ENCODE results near the gene TMC6.
"Not testable (repeated sequence)": the region's sequence is repeated elsewhere in the genome, so short reads cannot be mapped to it uniquely, and the experiment has no call there.

Gene TMC6

DNA sequence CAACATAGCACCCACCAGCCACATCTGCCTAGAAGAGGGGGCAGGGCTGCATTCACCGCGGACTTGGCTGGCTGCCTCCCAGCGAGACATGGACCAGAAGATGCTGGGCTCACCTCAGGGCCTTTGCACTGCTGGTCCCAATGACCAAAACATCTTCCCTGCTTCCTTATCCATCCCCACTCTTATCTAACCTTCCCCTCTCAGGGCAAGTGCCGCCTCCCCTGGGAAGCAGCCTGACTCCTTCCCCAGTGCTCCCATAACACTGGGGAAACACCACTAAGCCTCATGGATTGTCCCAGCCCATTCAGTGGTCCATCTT is 5.7 kb downstream of the TMC6 start:
- DNase-seq = no peak

DNA sequence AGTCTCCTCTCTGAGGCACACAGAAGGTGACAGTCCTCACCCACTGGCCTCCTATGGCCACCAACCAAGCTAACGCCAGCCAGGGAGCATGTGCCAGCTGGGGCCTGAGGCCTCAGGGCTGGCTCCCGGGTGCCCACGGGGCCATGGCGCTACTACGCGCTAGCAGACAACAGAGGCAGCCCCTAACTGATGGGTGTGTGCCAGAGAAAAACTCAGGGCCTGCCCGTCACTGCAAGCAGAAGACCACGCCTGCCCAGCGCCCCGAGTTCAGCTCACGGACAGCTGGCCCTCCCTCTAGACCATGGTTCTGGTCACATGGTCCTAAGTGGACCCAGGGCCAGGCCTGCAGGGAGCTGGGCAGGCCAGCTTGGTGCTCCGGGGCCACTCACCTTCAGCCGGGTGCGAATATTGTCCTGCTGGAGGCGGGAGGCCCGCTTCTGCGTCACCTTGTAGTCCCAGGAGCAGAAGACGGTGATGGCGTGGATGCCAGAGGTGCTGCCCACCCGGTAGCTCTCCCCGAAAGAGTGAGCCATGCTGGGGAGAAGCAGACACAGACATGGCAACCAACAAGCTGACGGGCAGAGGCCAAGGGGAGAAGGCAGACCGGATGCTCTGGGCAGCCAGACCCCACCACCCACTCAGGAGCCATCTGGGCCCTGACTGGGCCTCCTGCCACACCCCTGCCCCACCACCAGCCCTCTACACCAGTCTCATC is 6.2 kb downstream of the TMC6 start:
- DNase-seq = no peak

DNA sequence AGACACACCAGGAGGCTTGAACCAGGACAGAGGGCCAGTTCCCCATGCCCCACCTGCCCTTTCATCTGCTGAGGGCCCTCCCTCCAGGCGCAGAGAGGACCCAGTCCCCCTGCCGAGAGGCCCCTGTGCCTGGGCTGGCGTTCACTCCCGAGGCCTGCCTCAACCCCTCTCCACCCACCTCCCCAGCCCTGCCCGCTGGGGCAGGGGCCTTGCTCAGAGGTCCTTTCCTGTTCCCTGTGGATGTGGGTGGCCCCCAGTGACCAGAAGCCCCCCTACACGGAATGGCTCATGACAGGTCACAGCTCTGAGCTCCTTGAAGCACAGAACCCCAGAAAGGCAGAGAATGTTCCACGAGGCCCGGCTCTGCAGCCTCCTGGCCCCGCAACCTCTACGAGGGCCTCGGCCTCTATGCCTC is 6.7 kb downstream of the TMC6 start:
- no peak for DNase-seq

DNA sequence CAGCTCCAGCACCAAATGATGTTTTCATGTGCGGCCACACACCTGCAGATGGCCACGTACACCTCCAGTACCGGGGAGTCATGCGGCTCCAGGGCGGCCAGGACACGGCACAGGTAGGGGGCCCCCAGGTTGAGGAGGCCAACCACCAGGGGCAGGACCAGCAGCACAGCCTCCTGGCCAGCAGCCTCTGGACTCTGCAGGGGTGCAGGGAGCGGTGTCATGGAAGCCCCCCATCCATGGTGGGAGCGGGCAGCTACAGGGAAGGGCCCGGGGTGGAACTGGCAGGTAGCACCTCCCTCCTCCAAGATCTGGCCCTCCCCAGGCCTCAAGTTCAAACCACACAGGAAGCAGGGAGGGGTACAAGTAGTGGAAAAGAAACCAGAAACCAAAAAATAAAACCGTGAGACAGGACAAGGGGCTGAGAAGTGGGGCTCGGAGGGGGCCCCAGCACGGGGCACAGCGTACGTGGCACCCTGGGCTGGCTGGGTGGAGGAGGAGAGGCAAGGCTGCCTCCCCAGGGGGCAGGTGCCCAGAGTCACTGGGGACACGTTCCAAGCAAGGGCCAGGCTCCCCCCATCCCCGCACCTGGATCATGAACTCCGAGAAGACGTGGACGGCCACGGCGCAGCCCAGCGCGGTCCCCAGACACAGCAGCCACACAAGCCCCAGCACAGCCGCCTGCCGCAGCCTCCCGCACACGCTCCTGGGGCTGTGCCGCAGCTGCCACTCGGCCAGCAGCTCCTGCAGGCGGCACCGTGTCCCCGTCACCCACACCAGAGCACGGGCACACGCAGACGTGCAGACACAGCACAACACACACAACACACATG is 7.4 kb downstream of the TMC6 start:
- DNase-seq = no peak

DNA sequence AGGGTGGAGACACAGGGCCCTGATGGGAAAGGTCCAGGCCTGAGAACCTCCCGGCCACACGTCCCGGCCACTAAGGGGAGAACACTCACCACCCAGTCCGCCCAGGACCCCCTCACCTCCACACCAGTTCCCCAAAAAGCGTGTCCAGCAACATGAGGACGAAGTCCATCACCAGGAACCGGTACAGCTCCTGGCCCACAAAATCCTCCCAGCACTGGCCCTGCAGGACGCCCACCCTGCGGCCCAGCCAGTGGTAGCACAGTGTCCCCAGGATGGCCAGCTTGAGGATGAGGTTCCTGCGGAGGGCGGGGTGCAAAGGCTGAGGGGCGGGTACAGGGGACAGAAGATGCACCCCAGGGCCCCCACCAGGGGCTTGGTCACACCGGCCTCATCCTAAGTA is 8.0 kb downstream of the TMC6 start:
- no peak for DNase-seq

DNA sequence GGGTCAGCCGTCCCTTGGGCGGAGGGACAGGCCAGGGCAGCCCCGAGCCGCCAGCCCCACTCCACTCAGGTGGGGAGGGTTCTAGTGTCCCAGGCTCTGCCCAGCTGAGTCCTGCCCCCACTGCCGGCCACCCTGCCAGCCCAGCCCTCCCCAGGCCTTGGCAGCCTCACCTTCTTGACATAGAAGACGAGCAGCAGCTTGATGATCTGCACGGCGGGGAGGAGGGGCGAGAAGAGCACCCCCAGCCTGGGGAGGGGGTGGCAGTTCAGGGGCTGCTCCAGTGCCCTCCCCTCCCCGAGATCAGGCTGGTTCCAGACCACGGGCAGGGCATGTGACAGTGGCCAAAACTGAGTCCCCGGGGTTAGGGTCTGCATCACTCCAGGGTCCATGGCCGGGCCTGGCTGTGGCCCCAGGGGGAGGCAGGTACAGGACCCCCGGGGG is 9.7 kb downstream of the TMC6 start:
- no peak for DNase-seq

DNA sequence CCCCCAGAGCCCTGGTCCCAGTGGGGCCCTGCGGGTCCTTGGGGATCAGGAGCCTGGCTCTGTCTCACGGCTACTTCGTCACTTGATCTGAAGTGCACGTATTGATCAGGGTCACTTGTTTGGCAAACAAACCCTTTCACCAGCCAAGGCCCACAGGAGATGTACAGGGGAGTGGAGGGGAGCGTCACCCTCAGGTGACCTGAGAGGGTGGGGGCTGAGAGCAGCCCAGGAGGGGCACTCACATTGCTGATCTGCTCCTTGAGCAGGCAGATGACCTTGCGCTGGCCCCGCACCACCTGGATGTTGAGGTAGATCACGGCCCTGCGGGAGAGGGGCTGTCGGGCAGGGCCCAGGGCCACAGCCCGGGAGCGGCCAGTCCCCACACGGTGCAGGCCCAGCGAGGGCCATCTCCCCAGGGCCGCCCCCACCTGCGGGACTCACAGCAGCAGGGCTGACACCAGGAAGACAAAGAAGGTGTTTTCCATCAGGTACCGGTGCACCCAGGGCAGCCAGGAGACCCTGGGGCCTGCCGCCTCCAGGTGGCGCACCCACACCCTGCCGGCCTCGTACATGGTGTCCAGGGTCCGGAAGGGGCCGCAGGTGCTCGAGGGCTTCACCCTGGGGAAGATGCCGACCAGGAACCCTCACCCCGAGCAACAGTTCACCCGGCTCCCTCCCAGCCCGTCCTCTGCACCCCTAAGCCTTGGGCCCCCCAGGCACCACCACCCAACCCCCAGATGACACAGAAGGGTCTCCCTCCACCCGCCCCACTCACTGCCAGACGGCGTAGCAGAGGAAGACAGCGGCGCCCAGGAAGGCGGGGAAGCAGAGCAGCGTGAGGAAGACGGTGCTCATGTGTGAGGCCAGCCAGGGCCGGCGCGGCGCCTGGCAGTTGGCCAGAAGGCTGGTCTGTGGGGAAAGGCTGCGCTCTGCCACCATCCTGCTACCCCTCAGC is 11.3 kb downstream of the TMC6 start:
- DNase-seq = no peak

DNA sequence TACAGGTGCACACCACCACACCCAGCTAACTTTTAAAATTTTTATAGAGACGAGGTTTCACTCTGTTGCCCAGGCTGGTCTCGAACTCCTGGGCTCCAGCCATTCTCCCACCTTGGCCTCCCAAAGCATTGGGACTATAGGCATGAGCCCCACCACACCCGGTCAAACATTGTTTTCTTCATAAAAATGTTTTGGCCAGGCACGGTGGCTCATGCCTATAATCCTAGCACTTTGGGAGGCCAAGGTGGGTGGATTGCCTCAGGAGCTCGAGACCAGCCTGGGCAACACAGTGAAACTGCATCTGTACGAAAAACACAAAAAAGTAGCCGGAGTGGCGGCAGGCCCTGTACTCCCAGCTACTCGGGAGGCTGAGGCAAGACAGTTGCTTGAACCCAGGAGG is 12.1 kb downstream of the TMC6 start:
- DNase-seq = no peak

DNA sequence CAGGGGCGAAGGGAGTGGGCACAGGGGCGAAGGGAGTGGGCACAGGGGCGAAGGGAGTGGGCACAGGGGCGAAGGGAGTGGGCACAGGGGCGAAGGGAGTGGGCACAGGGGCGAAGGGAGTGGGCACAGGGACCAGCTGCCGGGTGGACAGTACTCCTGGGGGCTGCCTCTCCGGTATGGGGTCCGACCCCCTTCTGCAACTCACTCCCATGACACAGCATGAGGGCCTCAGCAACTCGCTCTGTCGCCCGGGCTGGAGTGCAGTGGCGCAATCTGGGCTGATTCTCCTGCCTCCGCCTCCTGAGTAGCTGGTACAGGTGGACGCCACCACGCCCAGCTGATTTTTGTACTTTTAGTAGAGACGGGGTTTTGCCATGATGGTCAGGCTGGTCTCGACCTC is 12.8 kb downstream of the TMC6 start:
- not testable (repeated sequence) for DNase-seq

DNA sequence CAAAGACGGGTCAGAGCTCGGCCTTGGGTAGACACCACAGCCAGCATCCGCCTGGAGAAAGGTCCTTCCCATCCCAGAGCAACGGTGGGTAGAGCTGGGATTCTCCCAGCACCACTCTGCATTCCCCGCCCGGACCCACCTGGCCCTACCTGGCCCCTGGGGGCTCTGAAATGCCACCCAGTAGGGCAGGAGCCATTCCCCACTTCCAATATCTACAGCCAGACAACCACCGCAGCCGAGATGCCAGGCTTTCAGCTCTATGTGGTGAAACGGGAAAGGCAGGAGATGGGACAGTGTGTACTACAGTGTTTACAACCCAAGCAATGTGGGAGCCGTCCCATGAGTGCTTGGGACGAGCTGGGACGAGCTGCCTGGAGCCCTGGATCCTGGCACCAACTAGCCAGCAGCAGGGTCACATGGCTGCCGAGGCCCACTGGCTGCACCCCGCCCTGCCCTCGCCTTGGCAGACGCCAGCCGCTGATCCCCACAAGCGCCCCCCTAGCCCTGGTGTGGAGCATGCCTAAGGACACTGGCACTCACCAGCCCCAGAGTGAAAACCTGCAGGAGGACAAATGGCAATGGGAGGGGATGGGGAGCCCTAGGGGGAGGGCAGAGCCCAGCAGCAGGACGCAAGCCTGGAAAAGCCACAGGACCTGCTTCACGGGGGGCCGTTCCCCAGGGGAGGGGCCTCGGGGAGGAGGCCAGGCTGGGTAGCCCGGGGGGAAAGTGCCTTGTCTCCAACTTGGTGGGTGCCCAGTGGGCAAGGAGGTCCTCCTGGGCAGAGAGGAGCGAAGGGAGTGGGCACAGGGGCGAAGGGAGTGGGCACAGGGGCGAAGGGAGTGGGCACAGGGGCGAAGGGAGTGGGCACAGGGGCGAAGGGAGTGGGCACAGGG is 13.5 kb downstream of the TMC6 start:
- DNase-seq = no peak

DNA sequence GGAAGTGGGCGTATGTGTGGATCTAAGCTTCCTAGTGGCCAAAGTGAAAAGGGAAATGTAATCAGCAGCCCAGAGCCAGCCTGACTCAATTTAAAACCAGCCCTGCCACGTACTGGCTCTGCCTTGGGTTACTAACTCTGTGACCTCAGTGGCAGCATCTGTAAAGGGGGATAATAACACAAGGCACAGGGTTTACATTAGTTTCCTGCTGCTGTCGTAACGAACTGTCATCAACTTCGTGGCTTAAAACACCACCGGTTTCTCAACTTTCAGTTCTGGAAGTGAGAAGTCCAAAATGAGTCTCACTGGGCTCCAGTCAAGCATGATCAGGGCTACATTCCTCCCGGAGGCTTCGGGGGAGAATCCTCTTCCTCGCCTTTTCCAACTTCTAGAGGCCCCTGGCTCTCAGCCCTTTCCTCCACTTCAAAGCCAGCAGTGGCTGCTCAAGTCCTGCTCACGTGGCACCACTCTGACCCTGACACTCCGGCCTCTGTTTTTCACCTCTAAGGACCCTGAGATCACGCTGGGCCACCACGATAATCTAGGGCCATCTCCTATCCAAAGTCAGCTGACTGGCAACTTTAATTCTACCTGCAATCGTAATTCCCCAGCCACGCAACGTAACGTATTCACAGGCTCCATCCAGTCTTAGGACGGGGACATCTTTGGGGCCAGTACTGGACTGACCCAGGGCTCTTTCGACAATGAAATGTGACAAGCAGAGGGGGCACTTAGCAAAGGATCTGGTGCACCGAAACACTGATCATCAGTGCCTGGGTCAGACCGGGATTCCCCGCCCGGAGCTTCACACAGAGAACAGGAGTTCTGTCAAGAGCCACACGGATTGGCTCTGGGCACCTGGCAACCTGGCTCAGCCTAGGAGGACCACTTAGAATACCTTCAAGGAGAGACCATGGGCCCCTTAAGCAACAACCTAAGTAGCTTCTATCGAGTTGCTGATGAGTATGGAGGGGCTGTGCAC is 14.5 kb downstream of the TMC6 start:
- no peak for DNase-seq

DNA sequence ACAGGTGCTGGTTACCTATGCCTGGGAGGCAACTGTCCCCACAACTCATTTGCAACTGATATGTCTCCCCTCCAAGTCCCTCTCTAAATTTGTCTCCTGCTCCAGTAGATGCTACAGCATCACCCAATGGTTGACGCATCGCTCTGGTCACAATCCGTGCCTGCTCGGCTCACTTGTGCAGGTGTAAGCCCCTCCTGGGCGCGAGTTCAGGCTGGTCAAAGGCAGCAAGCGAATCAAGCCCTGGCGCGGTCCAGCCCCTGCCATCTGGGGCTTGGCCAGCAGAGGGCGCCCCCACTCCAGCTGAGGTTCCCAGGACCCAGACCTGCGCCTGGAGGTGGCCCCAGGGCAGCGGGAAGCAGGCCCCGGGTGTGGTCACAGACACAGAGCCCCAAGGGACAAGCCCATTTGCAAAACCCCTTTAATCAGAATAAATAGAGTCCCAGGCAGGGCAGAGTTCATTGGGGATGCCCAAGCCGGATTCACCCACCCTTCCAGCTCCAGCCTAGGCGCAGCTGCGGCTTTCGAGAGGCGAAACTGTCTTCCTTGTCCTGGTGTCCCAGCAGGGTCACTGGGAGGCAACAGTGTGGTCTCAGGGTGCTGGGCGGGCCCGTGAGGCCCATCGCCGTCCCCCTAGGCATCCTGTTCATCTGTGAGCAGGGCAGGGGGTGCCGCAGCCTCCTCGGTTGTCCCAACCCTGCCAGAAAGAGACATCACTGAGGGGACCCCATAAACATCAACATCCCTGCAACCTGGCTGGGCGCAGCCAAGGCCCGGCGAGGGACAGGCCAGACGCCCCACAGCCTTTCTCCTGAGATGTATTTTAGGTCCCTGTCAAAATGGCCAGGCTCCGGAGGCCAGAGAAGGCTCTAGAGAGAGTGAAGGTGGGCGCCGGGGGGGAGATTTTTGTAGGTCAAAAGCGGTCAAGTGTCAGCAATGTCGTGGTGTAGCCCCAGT is 15.8 kb downstream of the TMC6 start:
- no peak for DNase-seq

DNA sequence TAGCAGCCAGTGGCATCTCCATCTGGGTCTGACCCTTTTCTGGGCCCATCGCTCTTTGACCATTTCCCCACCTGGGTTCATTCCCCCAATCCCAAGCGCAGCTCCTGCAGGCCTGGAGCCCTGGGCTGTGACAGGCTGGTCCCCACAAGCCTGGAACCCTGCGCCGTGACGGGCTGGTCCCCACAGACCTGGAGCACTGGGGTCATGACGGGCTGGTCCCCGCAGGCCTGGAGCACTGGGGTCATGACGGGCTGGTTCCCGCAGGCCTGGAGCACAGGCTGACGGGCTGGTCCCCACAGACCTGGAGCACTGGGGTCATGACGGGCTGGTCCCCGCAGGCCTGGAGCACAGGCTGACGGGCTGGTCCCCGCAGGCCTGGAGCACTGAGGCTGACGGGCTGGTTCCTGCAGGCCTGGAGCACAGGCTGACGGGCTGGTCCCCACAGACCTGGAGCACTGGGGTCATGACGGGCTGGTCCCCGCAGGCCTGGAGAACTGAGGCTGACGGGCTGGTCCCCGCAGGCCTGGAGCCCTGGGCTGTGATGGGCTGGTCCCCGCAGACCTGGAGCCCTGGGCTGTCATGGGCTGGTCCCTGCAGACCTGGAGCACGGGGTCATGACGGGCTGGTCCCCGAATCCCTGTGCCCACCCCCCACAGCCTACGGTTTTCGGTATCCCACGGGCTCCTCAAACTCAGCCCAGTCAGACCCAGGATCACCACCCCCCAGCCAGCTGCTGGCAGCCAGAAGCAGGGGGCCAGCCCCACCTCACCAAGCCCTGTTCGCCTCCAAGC is 16.6 kb downstream of the TMC6 start:
- no peak for DNase-seq

DNA sequence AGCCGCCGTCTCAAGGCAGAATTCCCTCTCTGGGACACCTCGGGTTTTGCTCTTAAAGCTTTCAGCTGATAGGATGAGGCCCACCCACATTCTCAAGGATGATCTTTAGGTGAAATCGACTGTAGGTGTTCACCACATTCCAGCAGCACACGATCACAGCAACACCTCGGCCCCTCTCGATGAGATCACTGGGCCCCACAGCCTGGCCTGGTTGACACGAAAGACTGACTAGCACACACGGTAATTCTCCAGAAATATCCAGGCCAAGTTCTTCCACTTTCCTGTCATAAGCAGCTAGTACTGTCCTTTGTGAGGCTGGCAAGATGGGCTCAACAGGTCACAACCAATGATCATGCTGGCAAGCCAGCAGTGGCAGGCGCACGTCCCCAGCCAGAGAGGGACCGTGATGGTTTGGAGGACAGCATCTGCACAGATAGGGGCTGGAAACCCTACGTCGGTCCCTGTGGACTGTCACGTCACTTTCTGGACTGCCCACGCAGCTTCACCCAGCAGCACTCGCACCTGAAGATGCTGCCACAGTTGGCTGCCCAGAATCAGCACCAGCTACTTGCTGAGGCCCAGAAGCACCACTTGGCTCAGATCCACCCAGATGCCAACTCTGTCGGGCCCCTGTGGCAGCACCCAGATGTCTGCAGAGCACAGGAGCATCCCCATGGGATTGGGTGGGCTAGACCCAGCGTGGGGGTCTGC is 17.4 kb downstream of the TMC6 start:
- DNase-seq = no peak

DNA sequence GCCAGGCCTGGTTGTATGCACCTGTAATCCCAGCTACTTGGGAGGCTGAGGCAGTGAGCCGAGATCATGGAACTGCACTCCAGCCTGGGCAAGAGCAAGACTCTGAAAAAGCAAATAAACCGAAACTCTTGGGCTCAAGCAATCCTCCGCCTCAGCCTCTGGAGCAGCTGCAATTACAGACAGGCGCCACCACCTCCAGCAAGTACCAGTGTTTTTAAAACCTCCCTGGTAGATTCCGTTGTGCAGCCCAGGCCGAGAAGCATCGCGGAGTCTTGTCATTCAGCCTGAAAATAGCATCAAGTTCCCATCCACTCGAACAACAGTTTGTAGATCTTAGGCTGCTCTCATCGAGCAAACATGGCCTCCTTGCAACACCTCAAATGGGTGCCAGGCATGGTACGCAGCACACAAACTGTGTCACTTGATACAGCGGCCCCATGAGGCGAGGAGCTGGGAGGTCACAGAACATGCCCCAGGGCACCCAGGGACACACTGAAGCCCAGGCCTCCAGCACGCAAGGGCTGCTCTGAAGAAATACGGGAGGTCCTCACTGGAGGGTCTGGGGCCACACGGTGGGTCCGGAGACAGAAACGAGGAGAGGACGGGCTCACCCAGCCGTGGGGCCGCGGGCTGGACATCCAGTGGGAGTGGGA is 18.1 kb downstream of the TMC6 start:
- no peak for DNase-seq

DNA sequence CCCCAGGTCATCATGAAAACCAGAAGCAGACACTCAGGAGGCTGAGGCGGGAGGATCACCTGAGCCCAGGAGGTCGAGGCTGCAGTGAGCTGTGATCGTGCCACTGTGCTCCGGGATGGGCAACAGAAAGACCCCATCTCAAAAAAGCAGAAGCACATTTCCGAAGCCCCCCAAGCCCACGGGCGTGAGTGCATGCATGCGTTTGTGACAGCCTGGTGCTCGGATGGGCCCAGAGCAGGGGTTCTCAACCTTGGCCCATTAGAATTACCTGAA is 19.1 kb downstream of the TMC6 start:
- no peak for DNase-seq

DNA sequence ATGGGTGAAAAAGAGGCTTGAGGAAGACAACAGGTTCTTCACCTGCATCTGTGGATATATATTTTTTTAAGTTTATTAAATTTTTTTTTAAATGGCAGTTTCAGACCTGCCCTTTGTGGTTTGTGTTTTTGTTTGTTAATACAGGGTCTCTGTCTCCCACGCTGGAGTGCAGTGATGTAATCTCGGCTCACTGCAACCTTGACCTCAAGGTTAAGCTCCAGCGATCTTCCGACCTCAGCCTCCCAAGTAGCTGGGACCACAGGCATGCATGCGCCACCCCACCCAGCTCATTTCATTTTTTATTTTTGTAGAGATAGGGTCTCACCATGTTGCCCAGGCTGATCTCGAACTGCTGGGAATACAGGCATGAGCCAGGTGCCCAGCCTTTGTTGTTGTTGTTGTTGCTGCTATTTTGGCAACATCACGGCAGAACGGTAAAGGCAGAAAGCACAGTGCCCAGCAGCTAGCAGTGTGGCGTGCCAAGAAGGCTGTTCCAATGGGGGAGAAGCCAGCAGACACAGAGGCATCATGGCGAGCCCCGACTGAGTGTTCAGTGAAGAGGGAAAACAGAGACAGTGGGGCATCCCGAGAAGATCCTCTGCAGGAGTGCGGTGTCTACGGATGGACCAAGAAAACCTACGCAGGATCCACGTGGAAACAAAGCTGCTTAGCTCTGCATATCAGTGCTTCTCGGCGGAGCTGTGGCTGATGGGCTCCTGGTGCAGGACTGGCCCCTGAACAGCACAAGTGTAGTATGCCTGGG is 19.6 kb downstream of the TMC6 start:
- no peak for DNase-seq
